Measurements from ENCODE around the gene GAGE2A. TPM values are rescaled to one million over a fixed set of nuclear protein-coding genes. Genes with fewer than 3 reads are reported as not detected.
"Not testable (repeated sequence)": the region's sequence is repeated elsewhere in the genome, so short reads cannot be mapped to it uniquely, and the experiment has no call there.

The GAGE2A gene, protein sequence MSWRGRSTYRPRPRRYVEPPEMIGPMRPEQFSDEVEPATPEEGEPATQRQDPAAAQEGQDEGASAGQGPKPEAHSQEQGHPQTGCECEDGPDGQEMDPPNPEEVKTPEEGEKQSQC
- not detected for total RNA-seq

GRCh38 chrX:49589196-49589595 is at the start of gene GAGE2A:
Gene GAGE2A, plus strand, starts transcription at chrX:49589496. Its CDS starts 1,155 bp downstream, at chrX:49590651.
- H3K36me3 ChIP-seq; H3K9me3 ChIP-seq; H3K27me3 ChIP-seq; H3K27ac ChIP-seq; H3K4me1 ChIP-seq; H3K4me3 ChIP-seq; DNase-seq (ENCODE audit: extremely low spot score in 2 of 2); intact Hi-C loops (cut with DNase I): not testable (repeated sequence)

DNA sequence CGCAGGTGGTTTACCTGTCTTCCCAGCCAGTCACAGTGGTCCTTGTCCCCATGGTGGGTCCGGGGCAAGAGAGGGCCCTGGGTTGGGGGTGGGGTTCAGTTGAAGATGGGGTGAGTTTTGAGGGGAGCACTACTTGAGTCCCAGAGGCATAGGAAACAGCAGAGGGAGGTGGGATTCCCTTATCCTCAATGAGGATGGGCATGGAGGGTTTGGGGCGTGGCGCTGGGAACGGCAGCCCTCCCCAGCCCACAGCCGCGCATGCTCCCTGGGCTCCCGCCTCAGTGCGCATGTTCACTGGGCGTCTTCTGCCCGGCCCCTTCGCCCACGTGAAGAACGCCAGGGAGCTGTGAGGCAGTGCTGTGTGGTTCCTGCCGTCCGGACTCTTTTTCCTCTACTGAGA is 47.9 kb upstream of the GAGE2A start, which contains the start of gene GAGE12D:
GAGE12D (plus strand) TSS at position 301 of the 400 bp plus-strand sequence. CDS start 1,155 bp downstream, outside the sequence.
- H3K27me3 ChIP-seq; H3K27ac ChIP-seq; intact Hi-C loops (cut with DNase I); DNase-seq (ENCODE audit: extremely low spot score in 2 of 2); H3K4me1 ChIP-seq; H3K36me3 ChIP-seq; H3K9me3 ChIP-seq; H3K4me3 ChIP-seq: not testable (repeated sequence)

DNA sequence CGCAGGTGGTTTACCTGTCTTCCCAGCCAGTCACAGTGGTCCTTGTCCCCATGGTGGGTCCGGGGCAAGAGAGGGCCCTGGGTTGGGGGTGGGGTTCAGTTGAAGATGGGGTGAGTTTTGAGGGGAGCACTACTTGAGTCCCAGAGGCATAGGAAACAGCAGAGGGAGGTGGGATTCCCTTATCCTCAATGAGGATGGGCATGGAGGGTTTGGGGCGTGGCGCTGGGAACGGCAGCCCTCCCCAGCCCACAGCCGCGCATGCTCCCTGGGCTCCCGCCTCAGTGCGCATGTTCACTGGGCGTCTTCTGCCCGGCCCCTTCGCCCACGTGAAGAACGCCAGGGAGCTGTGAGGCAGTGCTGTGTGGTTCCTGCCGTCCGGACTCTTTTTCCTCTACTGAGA is 38.3 kb upstream of the GAGE2A start, which contains the start of gene GAGE12E:
GAGE12E (plus strand) TSS at position 301 of the 400 bp plus-strand sequence. CDS start 1,155 bp downstream, outside the sequence.
- DNase-seq (ENCODE audit: extremely low spot score in 2 of 2); H3K27ac ChIP-seq; H3K9me3 ChIP-seq; intact Hi-C loops (cut with DNase I); H3K27me3 ChIP-seq; H3K4me3 ChIP-seq; H3K36me3 ChIP-seq; H3K4me1 ChIP-seq: not testable (repeated sequence)

GRCh38 chrX:49560542-49560941 is 28.8 kb upstream of the GAGE2A start, which contains the start of gene GAGE12F:
Gene GAGE12F, plus strand, starts transcription at chrX:49560842. Its CDS starts 1,155 bp downstream, at chrX:49561997.
- H3K27ac ChIP-seq; DNase-seq (ENCODE audit: extremely low spot score in 2 of 2); H3K36me3 ChIP-seq; H3K4me3 ChIP-seq; intact Hi-C loops (cut with DNase I); H3K27me3 ChIP-seq; H3K9me3 ChIP-seq; H3K4me1 ChIP-seq: not testable (repeated sequence)

DNA sequence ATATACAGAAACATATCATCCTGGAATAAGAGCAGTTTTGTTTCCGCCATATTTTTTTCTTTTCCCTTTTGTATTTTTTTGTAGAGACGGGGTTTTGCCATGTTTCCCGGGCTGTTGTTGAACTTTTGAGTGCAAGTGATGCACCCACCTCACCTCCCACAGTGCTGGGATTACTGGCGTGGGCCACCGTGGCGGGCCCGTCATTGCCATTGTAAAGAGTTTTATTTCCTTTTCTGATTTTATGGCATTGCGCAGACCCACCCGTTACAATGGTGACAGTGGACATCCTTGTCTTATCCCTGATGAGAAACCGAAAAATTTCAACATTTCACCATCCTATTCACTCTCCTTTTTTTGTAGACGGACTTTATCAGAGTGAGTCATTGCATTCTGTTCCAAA is 20.6 kb upstream of the GAGE2A start:
- H3K36me3 ChIP-seq; H3K27ac ChIP-seq; H3K9me3 ChIP-seq; H3K4me3 ChIP-seq; DNase-seq (ENCODE audit: extremely low spot score in 2 of 2); intact Hi-C loops (cut with DNase I); H3K27me3 ChIP-seq; H3K4me1 ChIP-seq: not testable (repeated sequence)

- DNase-seq (ENCODE audit: extremely low spot score in 2 of 2); intact Hi-C loops (cut with DNase I); H3K27me3 ChIP-seq; H3K27ac ChIP-seq; H3K4me1 ChIP-seq; H3K36me3 ChIP-seq; H3K4me3 ChIP-seq; H3K9me3 ChIP-seq: not testable (repeated sequence)
Observed at GRCh38 chrX:49569152-49569551, 20.1 kb upstream of the GAGE2A start.

DNA sequence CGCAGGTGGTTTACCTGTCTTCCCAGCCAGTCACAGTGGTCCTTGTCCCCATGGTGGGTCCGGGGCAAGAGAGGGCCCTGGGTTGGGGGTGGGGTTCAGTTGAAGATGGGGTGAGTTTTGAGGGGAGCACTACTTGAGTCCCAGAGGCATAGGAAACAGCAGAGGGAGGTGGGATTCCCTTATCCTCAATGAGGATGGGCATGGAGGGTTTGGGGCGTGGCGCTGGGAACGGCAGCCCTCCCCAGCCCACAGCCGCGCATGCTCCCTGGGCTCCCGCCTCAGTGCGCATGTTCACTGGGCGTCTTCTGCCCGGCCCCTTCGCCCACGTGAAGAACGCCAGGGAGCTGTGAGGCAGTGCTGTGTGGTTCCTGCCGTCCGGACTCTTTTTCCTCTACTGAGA is 19.2 kb upstream of the GAGE2A start, which contains the start of gene GAGE12G:
GAGE12G (plus strand) TSS at position 301 of the 400 bp plus-strand sequence. CDS start 1,155 bp downstream, outside the sequence.
- H3K36me3 ChIP-seq; H3K9me3 ChIP-seq; intact Hi-C loops (cut with DNase I): not testable (repeated sequence)

GRCh38 chrX:49579649-49580048 is 9.6 kb upstream of the GAGE2A start, which contains the start of gene GAGE12H:
Gene GAGE12H, plus strand, starts transcription at chrX:49579949. Its CDS starts 1,155 bp downstream, at chrX:49581104.
- H3K27ac ChIP-seq; H3K4me3 ChIP-seq; intact Hi-C loops (cut with DNase I): not testable (repeated sequence)

More for the DNA sequence above, 19.2 kb upstream of the GAGE2A start, which contains the start of gene GAGE12G:
- not testable (repeated sequence) for H3K4me3 ChIP-seq; H3K27ac ChIP-seq; H3K4me1 ChIP-seq; H3K27me3 ChIP-seq; DNase-seq (ENCODE audit: extremely low spot score in 2 of 2)

DNA sequence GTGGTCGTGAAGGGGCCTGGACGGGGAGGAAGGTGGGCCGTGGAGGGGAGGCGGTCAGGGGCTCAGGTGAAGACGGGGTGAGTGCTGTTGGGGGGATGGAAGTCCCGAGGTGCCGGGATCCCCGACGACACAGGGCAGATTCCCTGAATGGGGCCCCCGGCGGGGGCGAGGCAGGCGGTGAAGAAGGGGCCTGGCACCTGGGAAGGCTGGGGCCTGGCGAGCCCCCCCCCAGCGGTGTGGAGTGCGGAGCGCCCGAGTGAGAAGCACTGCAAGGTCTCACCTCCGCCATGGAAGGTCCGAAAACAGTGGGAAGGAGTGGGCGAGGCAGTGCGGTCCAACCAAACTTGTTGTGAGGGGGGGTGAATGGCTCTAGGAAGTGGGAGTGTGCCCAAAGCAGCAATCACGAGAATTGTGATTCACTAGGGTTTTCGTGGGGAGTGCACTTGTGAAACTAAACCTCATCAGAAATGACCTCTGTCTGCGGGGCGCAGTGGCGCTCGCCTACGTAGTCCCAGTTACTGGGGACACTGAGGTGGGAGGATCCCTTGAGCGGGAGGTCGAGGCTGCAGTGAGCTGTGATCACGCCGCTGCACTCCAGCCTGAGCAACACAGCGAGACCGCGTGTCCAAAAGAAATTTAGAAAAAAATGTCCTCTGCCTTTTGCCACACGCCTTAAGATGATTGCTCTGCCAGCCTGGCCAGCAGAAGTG is 628 bp downstream of the GAGE2A start:
- H3K27ac ChIP-seq; H3K4me3 ChIP-seq; H3K9me3 ChIP-seq; DNase-seq (ENCODE audit: extremely low spot score in 2 of 2); intact Hi-C loops (cut with DNase I); H3K4me1 ChIP-seq; H3K27me3 ChIP-seq; H3K36me3 ChIP-seq: not testable (repeated sequence)

More at GRCh38 chrX:49579649-49580048, 9.6 kb upstream of the GAGE2A start, which contains the start of gene GAGE12H:
- H3K4me1 ChIP-seq; H3K9me3 ChIP-seq; H3K36me3 ChIP-seq; H3K27me3 ChIP-seq; DNase-seq (ENCODE audit: extremely low spot score in 2 of 2): not testable (repeated sequence)

GRCh38 chrX:49590488-49590887 is 1.2 kb downstream of the GAGE2A start:
- H3K9me3 ChIP-seq; H3K4me1 ChIP-seq; DNase-seq (ENCODE audit: extremely low spot score in 2 of 2); intact Hi-C loops (cut with DNase I); H3K4me3 ChIP-seq; H3K27me3 ChIP-seq; H3K36me3 ChIP-seq; H3K27ac ChIP-seq: not testable (repeated sequence)

DNA sequence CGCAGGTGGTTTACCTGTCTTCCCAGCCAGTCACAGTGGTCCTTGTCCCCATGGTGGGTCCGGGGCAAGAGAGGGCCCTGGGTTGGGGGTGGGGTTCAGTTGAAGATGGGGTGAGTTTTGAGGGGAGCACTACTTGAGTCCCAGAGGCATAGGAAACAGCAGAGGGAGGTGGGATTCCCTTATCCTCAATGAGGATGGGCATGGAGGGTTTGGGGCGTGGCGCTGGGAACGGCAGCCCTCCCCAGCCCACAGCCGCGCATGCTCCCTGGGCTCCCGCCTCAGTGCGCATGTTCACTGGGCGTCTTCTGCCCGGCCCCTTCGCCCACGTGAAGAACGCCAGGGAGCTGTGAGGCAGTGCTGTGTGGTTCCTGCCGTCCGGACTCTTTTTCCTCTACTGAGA is 9.4 kb downstream of the GAGE2A start, which contains the start of gene GAGE1:
GAGE1 (plus strand) TSS at position 301 of the 400 bp plus-strand sequence. CDS start 1,155 bp downstream, outside the sequence.
- DNase-seq (ENCODE audit: extremely low spot score in 2 of 2); H3K4me1 ChIP-seq; H3K4me3 ChIP-seq; H3K9me3 ChIP-seq; H3K27me3 ChIP-seq; intact Hi-C loops (cut with DNase I); H3K27ac ChIP-seq; H3K36me3 ChIP-seq: not testable (repeated sequence)

Data from vagina (tissue), 2 donors.